HG03521 (cell line): Measurements from ENCODE around the gene EPPIN.
"Not testable (repeated sequence)": the region's sequence is repeated elsewhere in the genome, so short reads cannot be mapped to it uniquely, and the experiment has no call there.

ENCODE experiments used
- ATAC-seq: cut with Tn5 transposase; IDR thresholded peaks from one replicate; pipeline ENCODE4 v1.9.1; 2021; ENCODE audit warnings: mild to moderate bottlenecking, moderate library complexity; ENCODE audit not compliant: unreplicated experiment

Gene EPPIN

GRCh38 chr20:45547206-45547770 lies at the start of gene EPPIN:
Gene EPPIN (minus strand): TSS chr20:45547401. CDS start chr20:45547357, 44 bp downstream.
- no peak for ATAC-seq

- no peak for ATAC-seq
Measured at GRCh38 chr20:45595235-45595634, 48.0 kb upstream of the EPPIN start.

- no peak for ATAC-seq
Measured at GRCh38 chr20:45593498-45593897, 46.3 kb upstream of the EPPIN start.

- ATAC-seq: no peak
Measured at GRCh38 chr20:45592574-45593189, 45.5 kb upstream of the EPPIN start.

- ATAC-seq: no peak
Measured at GRCh38 chr20:45589725-45590124, 42.5 kb upstream of the EPPIN start.

- ATAC-seq: no peak
Measured at GRCh38 chr20:45588800-45589199, 41.6 kb upstream of the EPPIN start.

GRCh38 chr20:45585986-45586385 lies 38.8 kb upstream of the EPPIN start:
- ATAC-seq: not testable (repeated sequence)

GRCh38 chr20:45584294-45584693 lies 37.1 kb upstream of the EPPIN start:
- ATAC-seq: not testable (repeated sequence)

- no peak for ATAC-seq
Measured at GRCh38 chr20:45583502-45583901, 36.3 kb upstream of the EPPIN start.

- ATAC-seq: no peak
Measured at GRCh38 chr20:45581702-45582101, 34.5 kb upstream of the EPPIN start.

- ATAC-seq: no peak
Measured at GRCh38 chr20:45579184-45579583, 32.0 kb upstream of the EPPIN start, which contains the start of gene WFDC8. Gene WFDC8 (minus strand): TSS chr20:45579284. CDS start chr20:45579247, 37 bp downstream.

GRCh38 chr20:45578231-45578630 lies 31.0 kb upstream of the EPPIN start:
- ATAC-seq: no peak

GRCh38 chr20:45576995-45577394 lies 29.8 kb upstream of the EPPIN start:
- no peak for ATAC-seq

GRCh38 chr20:45575931-45576330 lies 28.7 kb upstream of the EPPIN start:
- ATAC-seq: no peak

GRCh38 chr20:45569650-45570049 lies 22.4 kb upstream of the EPPIN start:
- ATAC-seq: not testable (repeated sequence)

GRCh38 chr20:45564760-45565276 lies 17.6 kb upstream of the EPPIN start:
- no peak for ATAC-seq

- no peak for ATAC-seq
Measured at GRCh38 chr20:45555198-45555597, 8.0 kb upstream of the EPPIN start.

- no peak for ATAC-seq
Measured at GRCh38 chr20:45552456-45552855, 5.3 kb upstream of the EPPIN start.

- no peak for ATAC-seq
Measured at GRCh38 chr20:45550765-45551164, 3.6 kb upstream of the EPPIN start.

GRCh38 chr20:45548410-45548809 lies 1.2 kb upstream of the EPPIN start:
- ATAC-seq: no peak

GRCh38 chr20:45545754-45546453 lies 1.3 kb downstream of the EPPIN start:
- no peak for ATAC-seq

- no peak for ATAC-seq
Measured at GRCh38 chr20:45545351-45545750, 1.9 kb downstream of the EPPIN start.
